Progenitor cell of endocrine pancreas (in vitro differentiated cells): Measurements from ENCODE around the gene AGPAT1. TPM values are rescaled to one million over a fixed set of nuclear protein-coding genes. Genes with fewer than 3 reads are reported as not detected.

Experiments used
- DNase-seq: peaks from one replicate; pipeline ENCODE4 v3.0.0; 2021; ENCODE audit warnings: low spot score; ENCODE audit not compliant: unreplicated experiment
- H3K27ac Mint-ChIP-seq: 2 replicates; pipeline ENCODE4 v1.8.0; 2021; ENCODE audit warnings: mild to moderate bottlenecking, moderate library complexity, mixed read lengths
- H3K27me3 Mint-ChIP-seq: 2 replicates; pipeline ENCODE4 v1.8.0; 2021; ENCODE audit warnings: mixed read lengths
- H3K36me3 Mint-ChIP-seq: 2 replicates; pipeline ENCODE4 v1.8.0; 2022; ENCODE audit warnings: mixed read lengths; ENCODE audit not compliant: insufficient read depth
- H3K4me1 Mint-ChIP-seq: 2 replicates; pipeline ENCODE4 v1.8.0; 2021; ENCODE audit warnings: low read depth, mixed read lengths
- H3K4me3 Mint-ChIP-seq: 2 replicates; pipeline ENCODE4 v1.8.0; 2021; ENCODE audit warnings: low read depth, mild to moderate bottlenecking, moderate library complexity, mixed read lengths
- H3K9me3 Mint-ChIP-seq: 2 replicates; pipeline ENCODE4 v1.8.0; 2021; ENCODE audit warnings: low read depth, mixed read lengths
- CTCF ChIP-seq: fragments of 200-600 bp; sonication (generic); IDR thresholded peaks from one replicate; pipeline ENCODE4 v1.5.0; 2021; ENCODE audit warnings: antibody characterized with exemption, mild to moderate bottlenecking; ENCODE audit not compliant: unreplicated experiment
- total RNA-seq: library from RNA; stranded (reverse); gene quantifications from 2 replicates; pipeline ENCODE4 v1.2.1, GENCODE V29; 2021

Gene AGPAT1
- total RNA-seq, 1 donor from 2014 or later, result 102 TPM

- Mint-ChIP-seq H3K36me3 (peaks cover 23% of the 10 kb centered on the region), H3K27ac (no peak overlapping the region), H3K4me1 (peaks cover 18% of the 10 kb centered on the region), H3K4me3 (no peak overlapping the region), H3K27me3 (no peaks in the 10 kb centered on the region), H3K9me3 (no peaks in the 10 kb centered on the region)
- DNase-seq, result no peak
- no peak for TF ChIP-seq CTCF
These were observed 17.8 kb downstream of the AGPAT1 start for GRCh38 chr6:32158052-32158451.

- H3K27ac Mint-ChIP-seq, result no peak overlapping the region
- H3K4me1 Mint-ChIP-seq, result peaks cover 28% of the 10 kb centered on the region
- H3K27me3 Mint-ChIP-seq, result no peaks in the 10 kb centered on the region
- no peaks in the 10 kb centered on the region for H3K9me3 Mint-ChIP-seq
- no peak overlapping the region for H3K4me3 Mint-ChIP-seq
- TF ChIP-seq CTCF, result no peak
- peaks cover 16% of the 10 kb centered on the region for H3K36me3 Mint-ChIP-seq
- no peak for DNase-seq
These were observed 19.0 kb downstream of the AGPAT1 start for GRCh38 chr6:32156891-32157290.

GRCh38 chr6:32154514-32155161 lies 21.2 kb downstream of the AGPAT1 start:
- no peaks in the 10 kb centered on the region for H3K9me3 Mint-ChIP-seq
- H3K27me3 Mint-ChIP-seq, result peaks cover 13% of the 10 kb centered on the region
- peak overlapping the region; percentile 99 for H3K4me3 Mint-ChIP-seq
- peak overlapping the region; percentile 98 for H3K27ac Mint-ChIP-seq
- peaks cover 17% of the 10 kb centered on the region for H3K36me3 Mint-ChIP-seq
- H3K4me1 Mint-ChIP-seq, result peaks cover 28% of the 10 kb centered on the region
- TF ChIP-seq CTCF, result peak; percentile 63
- peak; percentile 59 for DNase-seq

GRCh38 chr6:32153564-32154513 lies 22.0 kb downstream of the AGPAT1 start, which contains the start of gene PPT2:
Gene PPT2, plus strand, starts transcription at chr6:32154141. Its CDS starts 454 bp downstream, at chr6:32154595.
- peak; percentile 38 for TF ChIP-seq CTCF
- H3K4me3 Mint-ChIP-seq, result peak within 1 kb of the TSS; percentile 99
- H3K4me1 Mint-ChIP-seq, result peaks cover 28% of the 10 kb centered on the region
- peaks cover 17% of the 10 kb centered on the region for H3K36me3 Mint-ChIP-seq
- H3K9me3 Mint-ChIP-seq, result no peaks in the 10 kb centered on the region
- peaks cover 13% of the 10 kb centered on the region for H3K27me3 Mint-ChIP-seq
- peak; percentile 75 for DNase-seq
- peak within 1 kb of the TSS; percentile 98 for H3K27ac Mint-ChIP-seq
